Stimulated activated CD8-positive, alpha-beta memory T cell treated with anti-CD3 and anti-CD28 coated beads, Interleukin-2, amount 100 ng/mL, for 48 hours (primary cell): ENCODE data around the gene OSBPL1A.
"Not testable (repeated sequence)": the region's sequence is repeated elsewhere in the genome, so short reads cannot be mapped to it uniquely, and the experiment has no call there.

Experiments
- DNase-seq, 2 donors: peaks; one replicate each; pipeline ENCODE4 v3.0.0-alpha.2; 2020; ENCODE audit warnings: low read depth in 2 of 2

OSBPL1A gene

GRCh38 chr18:24187049-24187448 lies 210.6 kb downstream of the OSBPL1A start:
- DNase-seq, result no peak

GRCh38 chr18:24185805-24186204 lies 211.8 kb downstream of the OSBPL1A start:
- DNase-seq, result no peak

GRCh38 chr18:24181806-24182205 lies 215.8 kb downstream of the OSBPL1A start:
- no peak for DNase-seq

- DNase-seq, result no peak
These were observed 217.6 kb downstream of the OSBPL1A start for GRCh38 chr18:24180048-24180447.

GRCh38 chr18:24177499-24178133 lies 220.0 kb downstream of the OSBPL1A start:
- DNase-seq, result no peak

- peak; percentile 25 to 55 for DNase-seq
These were observed 220.8 kb downstream of the OSBPL1A start for GRCh38 chr18:24176727-24177416.

GRCh38 chr18:24173997-24174396 lies 223.6 kb downstream of the OSBPL1A start:
- no peak for DNase-seq

GRCh38 chr18:24170360-24170759 lies 227.3 kb downstream of the OSBPL1A start:
- DNase-seq, result no peak

- DNase-seq, result no peak
These were observed 229.1 kb downstream of the OSBPL1A start for GRCh38 chr18:24168496-24168895.

- DNase-seq, result no peak
These were observed 236.3 kb downstream of the OSBPL1A start for GRCh38 chr18:24161304-24161703.

- no peak for DNase-seq
These were observed 237.5 kb downstream of the OSBPL1A start for GRCh38 chr18:24160086-24160485.

- no peak for DNase-seq
These were observed 239.8 kb downstream of the OSBPL1A start for GRCh38 chr18:24157855-24158254.

- DNase-seq, result no peak
These were observed 244.2 kb downstream of the OSBPL1A start for GRCh38 chr18:24153397-24153796.

GRCh38 chr18:24149591-24149990 lies 248.0 kb downstream of the OSBPL1A start:
- not testable (repeated sequence) for DNase-seq

- no peak for DNase-seq
These were observed 255.2 kb downstream of the OSBPL1A start for GRCh38 chr18:24142376-24142775.

- no peak for DNase-seq
These were observed 256.9 kb downstream of the OSBPL1A start for GRCh38 chr18:24140697-24141096.

- DNase-seq, result peak; percentile 49 to 66
These were observed 258.6 kb downstream of the OSBPL1A start, which contains the start of gene CABYR for GRCh38 chr18:24138789-24139616. CABYR (plus strand) TSS chr18:24139062; CDS start chr18:24143115, 4,053 bp downstream.

- no peak for DNase-seq
These were observed 259.2 kb downstream of the OSBPL1A start for GRCh38 chr18:24138409-24138788.

GRCh38 chr18:24136967-24137373 lies 260.7 kb downstream of the OSBPL1A start:
- no peak for DNase-seq

GRCh38 chr18:24130494-24130893 lies 267.1 kb downstream of the OSBPL1A start:
- DNase-seq, result no peak

GRCh38 chr18:24128700-24129099 lies 268.9 kb downstream of the OSBPL1A start:
- no peak for DNase-seq

- DNase-seq, result no peak
These were observed 269.9 kb downstream of the OSBPL1A start for GRCh38 chr18:24127735-24128134.
